ENCODE data around the gene SOX18.
A peak's percentile ranks its signal among the peaks of the same experiment; 100 is the strongest.

The SOX18 gene

GRCh38 chr20:64062276-64062595 is 12.8 kb upstream of the SOX18 start:
- TF ChIP-seq REST (IDR thresholded peaks at IDR 0.05; ENCODE audit: insufficient read depth in 1 of 2, low read depth in 2 of 2, low read length in 2 of 2): no peak
- no peak for TF ChIP-seq FOXP2 (optimal IDR thresholded peaks at IDR 0.05; ENCODE audit: borderline replicate concordance, extremely low read depth, extremely low read length, insufficient read depth)
- no peak for TF ChIP-seq TAF1 (IDR thresholded peaks at IDR 0.05; ENCODE audit: borderline replicate concordance, insufficient read depth, low read length)
- TF ChIP-seq POLR2AphosphoS5 (IDR thresholded peaks at IDR 0.05; ENCODE audit: low read depth, low read length): no peak
- no peak for TF ChIP-seq SIN3A (IDR thresholded peaks at IDR 0.05; ENCODE audit: borderline replicate concordance, insufficient read depth, low read length)

GRCh38 chr20:64058536-64058935 is 9.1 kb upstream of the SOX18 start:
- no peak for TF ChIP-seq POLR2AphosphoS5 (IDR thresholded peaks at IDR 0.05; ENCODE audit: low read depth, low read length)
- TF ChIP-seq SIN3A (IDR thresholded peaks at IDR 0.05; ENCODE audit: borderline replicate concordance, insufficient read depth, low read length): no peak
- no peak for TF ChIP-seq FOXP2 (optimal IDR thresholded peaks at IDR 0.05; ENCODE audit: borderline replicate concordance, extremely low read depth, extremely low read length, insufficient read depth)
- no peak for TF ChIP-seq TAF1 (IDR thresholded peaks at IDR 0.05; ENCODE audit: borderline replicate concordance, insufficient read depth, low read length)
- TF ChIP-seq REST (IDR thresholded peaks at IDR 0.05; ENCODE audit: insufficient read depth in 1 of 2, low read depth in 2 of 2, low read length in 2 of 2): no peak

GRCh38 chr20:64057628-64058498 is 8.4 kb upstream of the SOX18 start:
- no peak for TF ChIP-seq TAF1 (IDR thresholded peaks at IDR 0.05; ENCODE audit: borderline replicate concordance, insufficient read depth, low read length)
- peak; percentile 85 for TF ChIP-seq FOXP2 (optimal IDR thresholded peaks at IDR 0.05; ENCODE audit: borderline replicate concordance, extremely low read depth, extremely low read length, insufficient read depth)

GRCh38 chr20:64056889-64057627 is 7.6 kb upstream of the SOX18 start:
- no peak for TF ChIP-seq TAF1 (IDR thresholded peaks at IDR 0.05; ENCODE audit: borderline replicate concordance, insufficient read depth, low read length)
- no peak for TF ChIP-seq REST (IDR thresholded peaks at IDR 0.05; ENCODE audit: insufficient read depth in 1 of 2, low read depth in 2 of 2, low read length in 2 of 2)
- no peak for TF ChIP-seq SIN3A (IDR thresholded peaks at IDR 0.05; ENCODE audit: borderline replicate concordance, insufficient read depth, low read length)
- TF ChIP-seq POLR2AphosphoS5 (IDR thresholded peaks at IDR 0.05; ENCODE audit: low read depth, low read length): no peak
- no peak for TF ChIP-seq FOXP2 (optimal IDR thresholded peaks at IDR 0.05; ENCODE audit: borderline replicate concordance, extremely low read depth, extremely low read length, insufficient read depth)

- TF ChIP-seq POLR2AphosphoS5 (IDR thresholded peaks at IDR 0.05; ENCODE audit: low read depth, low read length) (no peak), SIN3A (IDR thresholded peaks at IDR 0.05; ENCODE audit: borderline replicate concordance, insufficient read depth, low read length) (no peak), TAF1 (IDR thresholded peaks at IDR 0.05; ENCODE audit: borderline replicate concordance, insufficient read depth, low read length) (no peak), REST (IDR thresholded peaks at IDR 0.05; ENCODE audit: insufficient read depth in 1 of 2, low read depth in 2 of 2, low read length in 2 of 2) (no peak), FOXP2 (optimal IDR thresholded peaks at IDR 0.05; ENCODE audit: borderline replicate concordance, extremely low read depth, extremely low read length, insufficient read depth) (no peak)
Observed at GRCh38 chr20:64056639-64056888, 7.1 kb upstream of the SOX18 start.
